Measurements from ENCODE around the gene OXNAD1.

The OXNAD1 gene

DNA sequence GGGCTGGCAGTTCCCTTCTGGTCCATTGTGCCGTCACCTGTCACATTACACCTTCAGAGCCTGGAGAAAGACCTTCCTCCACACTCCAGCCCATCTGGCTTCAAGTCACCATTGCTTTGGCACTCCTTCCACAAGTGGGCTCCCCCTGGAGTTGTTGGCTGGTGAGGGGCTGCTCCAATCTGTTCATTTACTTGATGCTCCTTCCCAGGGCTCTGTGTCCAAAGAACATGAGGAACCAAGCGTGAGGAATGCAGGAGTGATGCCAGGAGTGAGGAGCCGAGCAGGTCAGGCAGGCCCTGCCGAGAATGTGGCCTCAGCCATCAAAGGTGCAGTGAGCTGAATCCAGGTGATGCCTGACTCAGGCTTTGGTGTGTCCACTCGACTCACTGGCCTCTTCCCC lies 57.2 kb downstream of the OXNAD1 start:
- peak; percentile 79 for TF ChIP-seq TEAD4 (IDR thresholded peaks at IDR 0.05)
- no peak for TF ChIP-seq EP300 (IDR thresholded peaks at IDR 0.05; ENCODE audit: borderline replicate concordance)
- TF ChIP-seq NFIC (IDR thresholded peaks at IDR 0.05) = peak; percentile 64

DNA sequence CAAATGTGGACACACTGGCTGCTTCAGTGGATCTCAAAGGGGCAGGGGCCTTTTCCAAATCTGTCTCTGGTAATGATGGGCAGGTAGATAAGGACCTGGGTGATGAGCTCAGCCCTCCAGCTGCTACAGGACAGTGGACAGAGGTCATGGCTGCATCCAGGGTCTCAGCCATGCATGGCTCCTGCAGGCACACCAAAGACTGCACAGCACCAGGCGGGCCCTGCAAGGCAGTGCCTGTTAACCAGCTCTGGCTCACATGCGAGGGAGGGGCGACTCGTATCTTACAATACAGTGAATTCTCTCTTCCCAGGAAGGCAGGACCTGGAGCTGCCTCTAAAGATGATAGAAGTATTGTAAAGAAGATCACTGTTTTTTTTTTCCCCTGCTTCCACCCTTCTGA lies 58.7 kb downstream of the OXNAD1 start:
- TF ChIP-seq YY1 (IDR thresholded peaks at IDR 0.05; ENCODE audit: low read depth) (no peak), NFIC (IDR thresholded peaks at IDR 0.05) (no peak), CEBPB (IDR thresholded peaks at IDR 0.05) (no peak), TEAD4 (IDR thresholded peaks at IDR 0.05) (no peak), EP300 (IDR thresholded peaks at IDR 0.05; ENCODE audit: borderline replicate concordance) (no peak), TAF1 (IDR thresholded peaks at IDR 0.05; ENCODE audit: low read depth) (no peak), CREB1 (IDR thresholded peaks at IDR 0.05; ENCODE audit: low read depth) (no peak), TCF12 (IDR thresholded peaks at IDR 0.05; ENCODE audit: low read depth) (no peak)
- TF ChIP-seq, protein P1, sequence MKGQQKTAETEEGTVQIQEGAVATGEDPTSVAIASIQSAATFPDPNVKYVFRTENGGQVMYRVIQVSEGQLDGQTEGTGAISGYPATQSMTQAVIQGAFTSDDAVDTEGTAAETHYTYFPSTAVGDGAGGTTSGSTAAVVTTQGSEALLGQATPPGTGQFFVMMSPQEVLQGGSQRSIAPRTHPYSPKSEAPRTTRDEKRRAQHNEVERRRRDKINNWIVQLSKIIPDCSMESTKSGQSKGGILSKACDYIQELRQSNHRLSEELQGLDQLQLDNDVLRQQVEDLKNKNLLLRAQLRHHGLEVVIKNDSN (IDR thresholded peaks at IDR 0.05) = no peak
- TF ChIP-seq, protein P2, sequence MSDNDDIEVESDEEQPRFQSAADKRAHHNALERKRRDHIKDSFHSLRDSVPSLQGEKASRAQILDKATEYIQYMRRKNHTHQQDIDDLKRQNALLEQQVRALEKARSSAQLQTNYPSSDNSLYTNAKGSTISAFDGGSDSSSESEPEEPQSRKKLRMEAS (IDR thresholded peaks at IDR 0.05) = no peak

DNA sequence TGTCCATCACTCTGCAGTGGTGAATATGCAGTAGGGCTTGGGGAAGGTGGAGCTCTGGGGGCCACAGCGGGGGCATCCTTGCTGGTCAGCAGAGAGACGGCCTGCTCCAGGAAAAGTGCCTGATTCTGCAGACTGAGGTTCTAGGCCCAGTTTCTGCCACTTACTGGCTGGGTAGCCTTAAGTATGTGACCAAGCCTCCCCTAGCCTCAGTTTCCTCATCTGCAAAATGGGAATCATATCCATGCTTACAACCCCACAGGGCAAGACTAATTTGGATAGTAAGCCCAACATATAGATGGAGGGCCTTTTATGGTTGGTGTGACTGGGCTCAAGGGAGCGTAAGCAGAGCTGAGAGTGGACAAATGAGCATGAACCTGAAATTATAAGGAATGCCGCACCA lies 60.8 kb downstream of the OXNAD1 start:
- TF ChIP-seq NFIC (IDR thresholded peaks at IDR 0.05) = no peak
- TF ChIP-seq, protein P1 (IDR thresholded peaks at IDR 0.05) = no peak
- no peak for TF ChIP-seq EP300 (IDR thresholded peaks at IDR 0.05; ENCODE audit: borderline replicate concordance)
- TF ChIP-seq CREB1 (IDR thresholded peaks at IDR 0.05; ENCODE audit: low read depth) = no peak

DNA sequence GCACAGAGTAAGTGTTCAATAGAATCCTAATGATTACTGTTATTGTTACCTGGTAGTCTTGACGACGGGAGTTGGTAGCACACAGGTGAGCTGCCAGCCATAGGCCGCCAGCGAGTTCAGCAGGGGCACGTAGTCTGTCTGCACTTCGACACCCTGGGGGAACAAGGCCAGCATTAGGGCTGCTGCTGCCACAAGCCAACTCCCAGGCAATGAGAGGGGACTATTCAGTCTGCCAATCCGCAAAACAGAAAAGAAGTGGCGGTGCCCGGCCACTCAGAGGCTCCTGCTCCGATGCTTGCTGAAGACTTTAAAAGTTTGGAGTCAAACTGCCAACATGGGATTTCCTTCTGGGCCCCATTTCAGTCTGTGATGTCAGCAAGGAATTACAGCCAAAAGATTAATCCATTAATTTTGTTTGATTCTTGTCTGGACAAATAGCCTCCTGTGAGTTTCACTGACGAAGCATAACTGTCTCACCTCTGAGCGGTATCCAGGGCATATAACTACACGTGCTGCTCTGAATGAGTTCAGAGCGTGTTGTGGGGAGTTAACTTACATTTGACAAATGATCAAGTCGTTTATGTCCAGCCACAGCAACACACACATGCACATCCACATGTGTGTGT lies 61.8 kb downstream of the OXNAD1 start:
- TF ChIP-seq YY1 (IDR thresholded peaks at IDR 0.05; ENCODE audit: low read depth) (no peak), RAD21 (IDR thresholded peaks at IDR 0.05; ENCODE audit: low read depth) (no peak), NFIC (IDR thresholded peaks at IDR 0.05) (no peak), TAF1 (IDR thresholded peaks at IDR 0.05; ENCODE audit: low read depth) (no peak), EP300 (IDR thresholded peaks at IDR 0.05; ENCODE audit: borderline replicate concordance) (no peak), FOXM1 (IDR thresholded peaks at IDR 0.05; ENCODE audit: borderline replicate concordance, low read depth) (no peak), CEBPB (IDR thresholded peaks at IDR 0.05) (no peak), ZBTB7A (IDR thresholded peaks at IDR 0.05; ENCODE audit: low read depth) (no peak), TEAD4 (IDR thresholded peaks at IDR 0.05) (no peak), EGR1 (IDR thresholded peaks at IDR 0.05) (no peak), TCF12 (IDR thresholded peaks at IDR 0.05; ENCODE audit: low read depth) (no peak), CREB1 (IDR thresholded peaks at IDR 0.05; ENCODE audit: low read depth) (no peak)
- TF ChIP-seq, protein P1 (IDR thresholded peaks at IDR 0.05) = no peak
- TF ChIP-seq, protein P2 (IDR thresholded peaks at IDR 0.05) = no peak
- TF ChIP-seq, protein P3, sequence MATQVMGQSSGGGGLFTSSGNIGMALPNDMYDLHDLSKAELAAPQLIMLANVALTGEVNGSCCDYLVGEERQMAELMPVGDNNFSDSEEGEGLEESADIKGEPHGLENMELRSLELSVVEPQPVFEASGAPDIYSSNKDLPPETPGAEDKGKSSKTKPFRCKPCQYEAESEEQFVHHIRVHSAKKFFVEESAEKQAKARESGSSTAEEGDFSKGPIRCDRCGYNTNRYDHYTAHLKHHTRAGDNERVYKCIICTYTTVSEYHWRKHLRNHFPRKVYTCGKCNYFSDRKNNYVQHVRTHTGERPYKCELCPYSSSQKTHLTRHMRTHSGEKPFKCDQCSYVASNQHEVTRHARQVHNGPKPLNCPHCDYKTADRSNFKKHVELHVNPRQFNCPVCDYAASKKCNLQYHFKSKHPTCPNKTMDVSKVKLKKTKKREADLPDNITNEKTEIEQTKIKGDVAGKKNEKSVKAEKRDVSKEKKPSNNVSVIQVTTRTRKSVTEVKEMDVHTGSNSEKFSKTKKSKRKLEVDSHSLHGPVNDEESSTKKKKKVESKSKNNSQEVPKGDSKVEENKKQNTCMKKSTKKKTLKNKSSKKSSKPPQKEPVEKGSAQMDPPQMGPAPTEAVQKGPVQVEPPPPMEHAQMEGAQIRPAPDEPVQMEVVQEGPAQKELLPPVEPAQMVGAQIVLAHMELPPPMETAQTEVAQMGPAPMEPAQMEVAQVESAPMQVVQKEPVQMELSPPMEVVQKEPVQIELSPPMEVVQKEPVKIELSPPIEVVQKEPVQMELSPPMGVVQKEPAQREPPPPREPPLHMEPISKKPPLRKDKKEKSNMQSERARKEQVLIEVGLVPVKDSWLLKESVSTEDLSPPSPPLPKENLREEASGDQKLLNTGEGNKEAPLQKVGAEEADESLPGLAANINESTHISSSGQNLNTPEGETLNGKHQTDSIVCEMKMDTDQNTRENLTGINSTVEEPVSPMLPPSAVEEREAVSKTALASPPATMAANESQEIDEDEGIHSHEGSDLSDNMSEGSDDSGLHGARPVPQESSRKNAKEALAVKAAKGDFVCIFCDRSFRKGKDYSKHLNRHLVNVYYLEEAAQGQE (IDR thresholded peaks at IDR 0.05; ENCODE audit: low read depth) = no peak

DNA sequence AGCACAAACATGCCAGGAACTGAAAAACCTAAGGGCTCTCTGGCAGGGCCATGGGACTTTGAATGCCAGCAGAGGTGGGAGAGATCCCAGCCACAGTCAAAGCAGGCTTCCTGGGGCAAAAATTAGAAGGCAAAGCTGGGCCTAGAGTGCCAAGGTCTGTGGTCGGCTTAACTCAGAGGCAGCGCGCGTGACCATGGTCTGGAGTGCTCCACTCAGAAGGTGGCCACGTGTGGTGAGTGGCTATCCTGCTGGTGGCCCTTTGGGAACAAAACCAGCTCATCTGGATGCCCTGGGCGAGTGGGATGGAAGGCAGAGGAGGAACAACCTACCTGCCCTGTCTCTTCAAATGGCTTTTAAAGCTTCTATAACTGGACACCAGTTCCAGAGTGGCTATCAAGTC lies 63.1 kb downstream of the OXNAD1 start:
- no peak for TF ChIP-seq TCF12 (IDR thresholded peaks at IDR 0.05; ENCODE audit: low read depth)
- no peak for TF ChIP-seq EP300 (IDR thresholded peaks at IDR 0.05; ENCODE audit: borderline replicate concordance)

DNA sequence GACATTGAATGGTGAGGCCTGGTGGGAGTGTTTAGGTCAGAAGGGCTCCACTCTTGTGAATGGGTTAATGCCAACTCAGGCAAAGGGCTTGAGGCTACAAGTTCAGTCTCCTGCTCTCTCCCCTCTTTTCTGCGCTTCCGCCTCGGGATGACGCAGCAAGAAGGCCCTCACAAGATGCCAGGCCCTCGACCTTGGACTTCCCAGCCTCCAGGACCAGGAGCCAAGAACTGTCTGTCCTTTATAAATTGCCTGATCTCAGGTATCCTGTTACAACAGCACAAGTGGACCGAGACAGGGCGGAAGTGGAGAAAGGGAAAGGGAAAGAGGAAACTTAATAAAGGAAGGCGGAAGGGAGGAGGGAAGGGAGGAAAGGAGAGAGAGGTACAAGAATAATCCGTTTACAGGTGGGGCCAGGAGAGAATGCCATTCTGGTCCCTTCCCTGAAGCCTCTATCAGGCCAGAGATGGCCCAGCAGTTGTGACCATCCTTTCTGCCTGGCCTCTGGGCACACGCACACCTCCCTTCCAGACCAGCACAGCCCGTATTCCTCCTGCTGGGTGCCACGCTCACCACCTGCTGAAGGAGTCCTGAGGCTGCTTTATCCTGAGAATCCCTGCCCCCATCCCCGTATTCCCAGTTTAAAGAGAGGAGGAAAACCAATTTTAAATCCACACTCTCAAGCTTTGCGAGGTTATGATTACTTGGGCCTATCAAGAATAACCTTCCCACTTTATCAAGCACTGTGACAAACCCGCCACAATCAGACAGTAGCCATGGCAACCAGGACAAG lies 64.2 kb downstream of the OXNAD1 start:
- TF ChIP-seq TCF12 (IDR thresholded peaks at IDR 0.05; ENCODE audit: low read depth) = no peak
- TF ChIP-seq TAF1 (IDR thresholded peaks at IDR 0.05; ENCODE audit: low read depth) = no peak
- TF ChIP-seq, protein P1 (IDR thresholded peaks at IDR 0.05) = no peak
- TF ChIP-seq, protein P3 (IDR thresholded peaks at IDR 0.05; ENCODE audit: low read depth) = no peak
- TF ChIP-seq EP300 (IDR thresholded peaks at IDR 0.05; ENCODE audit: borderline replicate concordance) = no peak
- no peak for TF ChIP-seq EGR1 (IDR thresholded peaks at IDR 0.05)
- no peak for TF ChIP-seq NFIC (IDR thresholded peaks at IDR 0.05)
- TF ChIP-seq FOXM1 (IDR thresholded peaks at IDR 0.05; ENCODE audit: borderline replicate concordance, low read depth) = no peak
- no peak for TF ChIP-seq YY1 (IDR thresholded peaks at IDR 0.05; ENCODE audit: low read depth)

Data from Ishikawa (cell line).